Measurements from ENCODE around the gene VSIG8. TPM values are rescaled to one million over a fixed set of nuclear protein-coding genes. Genes with fewer than 3 reads are reported as not detected.

The VSIG8 gene
- total RNA-seq, 1 experiment from 2014 or later: not detected

DNA sequence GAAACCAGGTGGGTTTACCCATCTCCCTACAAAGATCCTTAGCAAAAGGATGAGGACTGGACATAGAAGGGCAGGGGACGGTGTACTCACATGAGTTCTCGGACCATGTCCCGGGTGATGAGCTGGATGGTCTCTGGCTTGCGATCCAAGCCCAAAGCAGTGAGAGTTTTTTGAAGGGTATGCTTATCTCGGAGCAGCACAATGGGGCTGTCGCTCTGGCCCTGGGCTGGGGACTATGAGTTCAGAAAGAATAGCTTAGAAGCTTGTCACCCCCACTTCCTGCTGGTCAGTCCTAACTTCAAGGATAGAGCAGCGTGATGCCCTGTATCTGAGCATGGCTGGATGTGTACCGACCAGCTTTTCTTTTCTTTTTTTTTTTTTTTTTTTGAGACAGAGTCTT is 27.9 kb upstream of the VSIG8 start:
- no peak overlapping the region for H3K27ac ChIP-seq (ENCODE audit: low read length)
- H4K20me1 ChIP-seq (ENCODE audit: insufficient read depth, low read depth, low read length): no peaks in the 10 kb centered on the region
- 0 out of 2 replicates have a peak overlapping the region, but pooled peaks have one; percentile 3 for H3K9ac ChIP-seq (ENCODE audit: low read length)
- H3K4me3 ChIP-seq (ENCODE audit: low read length): peak overlapping the region; percentile 5; the same call in 1 of the 2 replicates
- no peak for DNase-seq
- no peaks in the 10 kb centered on the region for H3K79me2 ChIP-seq (ENCODE audit: low read length)
- peak overlapping the region; percentile 65 for H2AFZ ChIP-seq (ENCODE audit: low read length)
- H3K27me3 ChIP-seq (ENCODE audit: low read length): no peaks in the 10 kb centered on the region
- no peaks in the 10 kb centered on the region for H3K9me3 ChIP-seq (ENCODE audit: low read length)
- peaks cover 24% of the 10 kb centered on the region for H3K4me1 ChIP-seq (ENCODE audit: low read length)
- H3K4me2 ChIP-seq (ENCODE audit: low read depth, low read length, poor library complexity, severe bottlenecking): peak overlapping the region; percentile 30
- H3K36me3 ChIP-seq (ENCODE audit: insufficient read depth, low read length): no peaks in the 10 kb centered on the region
- no peaks in the 10 kb centered on the region for H3K9me2 ChIP-seq (replicated peaks; ENCODE audit: insufficient read depth, low read length)

DNA sequence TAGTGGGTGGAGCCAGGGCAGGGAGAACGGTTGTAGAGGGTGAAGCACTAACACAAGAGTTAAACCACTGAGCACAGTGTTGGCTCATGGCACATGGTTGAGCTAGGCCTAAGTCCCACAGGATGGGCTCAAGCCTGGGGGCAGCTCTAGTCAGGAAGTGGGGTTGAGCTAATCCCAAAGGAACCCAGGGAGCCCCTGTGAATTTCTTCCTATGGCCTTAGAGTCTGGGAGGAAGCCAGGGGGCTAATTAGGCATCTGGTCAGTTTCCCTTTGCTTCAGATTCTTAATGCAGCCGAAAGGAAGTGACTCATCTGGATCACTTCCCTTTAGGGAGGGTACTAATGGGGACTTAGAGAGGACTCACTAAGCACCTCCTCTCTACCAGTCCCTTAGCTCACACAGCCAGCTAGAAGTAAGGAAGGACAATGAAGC is 27.4 kb upstream of the VSIG8 start:
- Histone ChIP-seq H3K4me2 (ENCODE audit: low read depth, low read length, poor library complexity, severe bottlenecking) (peak overlapping the region; percentile 30), H3K9me2 (replicated peaks; ENCODE audit: insufficient read depth, low read length) (no peaks in the 10 kb centered on the region), H3K4me1 (ENCODE audit: low read length) (peaks cover 24% of the 10 kb centered on the region), H4K20me1 (ENCODE audit: insufficient read depth, low read depth, low read length) (no peaks in the 10 kb centered on the region), H3K27ac (ENCODE audit: low read length) (no peak overlapping the region), H3K9ac (ENCODE audit: low read length) (0 out of 2 replicates have a peak overlapping the region, but pooled peaks have one; percentile 3), H3K9me3 (ENCODE audit: low read length) (no peaks in the 10 kb centered on the region), H2AFZ (ENCODE audit: low read length) (peak overlapping the region; percentile 65), H3K4me3 (ENCODE audit: low read length) (peak overlapping the region; percentile 5; the same call in 1 of the 2 replicates), H3K27me3 (ENCODE audit: low read length) (no peaks in the 10 kb centered on the region), H3K36me3 (ENCODE audit: insufficient read depth, low read length) (no peaks in the 10 kb centered on the region), H3K79me2 (ENCODE audit: low read length) (no peaks in the 10 kb centered on the region)
- DNase-seq: peak; percentile 74

DNA sequence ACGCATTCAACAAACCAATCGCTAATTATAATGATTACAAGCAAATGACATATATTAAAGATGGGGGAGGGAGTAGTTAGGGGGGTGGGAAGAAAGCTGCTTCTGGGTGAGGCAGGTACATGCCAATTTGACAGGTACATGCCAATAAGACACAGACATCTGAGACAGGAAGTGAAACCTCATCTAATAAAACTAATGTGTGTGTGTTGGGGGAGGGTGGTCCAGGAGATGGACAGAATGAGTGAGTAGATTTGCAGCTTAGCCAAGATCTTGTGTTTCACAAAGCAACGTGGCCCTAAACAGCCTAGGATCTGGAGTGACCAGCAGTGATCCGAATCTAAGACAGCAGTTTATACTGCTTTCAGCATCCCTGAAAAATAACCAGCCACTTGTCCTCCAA is 26.7 kb upstream of the VSIG8 start:
- Histone ChIP-seq H3K27ac (ENCODE audit: low read length) (no peak overlapping the region), H3K36me3 (ENCODE audit: insufficient read depth, low read length) (no peaks in the 10 kb centered on the region)

DNA sequence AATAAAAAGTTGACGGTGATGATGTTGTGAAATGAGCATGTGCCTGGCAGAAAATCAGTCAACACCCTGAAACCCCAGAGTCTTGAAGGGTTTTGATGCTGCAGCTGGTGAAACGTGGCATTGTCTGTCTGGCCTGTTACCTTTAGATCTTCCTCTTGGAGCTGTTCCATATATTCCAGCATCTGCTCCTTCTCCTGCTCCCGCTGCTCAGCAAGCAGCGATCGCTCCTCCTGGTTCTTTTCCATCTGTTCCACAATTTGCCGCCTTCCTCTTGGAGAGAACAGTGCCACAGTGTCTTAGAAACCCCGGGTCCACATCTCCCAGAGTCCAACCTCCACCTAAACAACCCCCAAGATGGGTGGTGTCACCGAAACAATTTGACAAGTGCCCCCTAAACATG is 21.8 kb upstream of the VSIG8 start:
- Histone ChIP-seq H2AFZ (ENCODE audit: low read length) (no peak overlapping the region), H3K9me3 (ENCODE audit: low read length) (no peaks in the 10 kb centered on the region), H3K36me3 (ENCODE audit: insufficient read depth, low read length) (no peaks in the 10 kb centered on the region), H3K4me2 (ENCODE audit: low read depth, low read length, poor library complexity, severe bottlenecking) (no peak overlapping the region), H3K9me2 (replicated peaks; ENCODE audit: insufficient read depth, low read length) (no peaks in the 10 kb centered on the region), H3K4me3 (ENCODE audit: low read length) (no peak overlapping the region), H3K9ac (ENCODE audit: low read length) (no peak overlapping the region), H3K27me3 (ENCODE audit: low read length) (no peaks in the 10 kb centered on the region), H3K4me1 (ENCODE audit: low read length) (peaks cover 13% of the 10 kb centered on the region), H4K20me1 (ENCODE audit: insufficient read depth, low read depth, low read length) (no peaks in the 10 kb centered on the region), H3K79me2 (ENCODE audit: low read length) (no peaks in the 10 kb centered on the region), H3K27ac (ENCODE audit: low read length) (no peak overlapping the region)
- DNase-seq: no peak

More for the DNA sequence above, 26.7 kb upstream of the VSIG8 start:
- Histone ChIP-seq H3K79me2 (ENCODE audit: low read length) (no peaks in the 10 kb centered on the region), H3K9me3 (ENCODE audit: low read length) (no peaks in the 10 kb centered on the region), H3K4me2 (ENCODE audit: low read depth, low read length, poor library complexity, severe bottlenecking) (peak overlapping the region; percentile 30), H3K4me3 (ENCODE audit: low read length) (no peak overlapping the region), H2AFZ (ENCODE audit: low read length) (peak overlapping the region; percentile 65; the same call in 1 of the 2 replicates), H3K9ac (ENCODE audit: low read length) (0 out of 2 replicates have a peak overlapping the region, but pooled peaks have one; percentile 2), H3K27me3 (ENCODE audit: low read length) (no peaks in the 10 kb centered on the region), H3K4me1 (ENCODE audit: low read length) (peaks cover 24% of the 10 kb centered on the region), H4K20me1 (ENCODE audit: insufficient read depth, low read depth, low read length) (no peaks in the 10 kb centered on the region), H3K9me2 (replicated peaks; ENCODE audit: insufficient read depth, low read length) (no peaks in the 10 kb centered on the region)
- peak; percentile 68 for DNase-seq

DNA sequence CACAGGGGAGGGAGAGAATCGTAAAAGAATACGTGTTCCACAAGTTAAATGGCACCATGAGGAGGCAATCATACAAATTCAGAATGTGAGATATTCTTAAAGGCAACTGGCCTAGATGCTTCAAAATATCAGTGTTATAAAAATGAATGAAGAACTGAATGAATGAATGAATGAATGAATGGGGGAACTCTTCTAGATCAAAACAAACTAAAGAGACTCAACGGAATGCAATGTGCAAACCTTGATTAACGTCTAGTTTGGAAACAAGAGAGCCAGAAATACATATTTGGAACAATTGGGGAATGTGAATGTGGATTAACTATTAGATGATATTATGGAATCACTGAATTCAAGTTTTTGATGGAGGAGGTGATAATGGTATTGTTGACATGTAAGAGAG is 20.7 kb upstream of the VSIG8 start:
- Histone ChIP-seq H2AFZ (ENCODE audit: low read length) (no peak overlapping the region), H3K4me3 (ENCODE audit: low read length) (no peak overlapping the region), H3K4me1 (ENCODE audit: low read length) (peaks cover 7% of the 10 kb centered on the region), H3K9me3 (ENCODE audit: low read length) (no peaks in the 10 kb centered on the region), H4K20me1 (ENCODE audit: insufficient read depth, low read depth, low read length) (no peaks in the 10 kb centered on the region), H3K4me2 (ENCODE audit: low read depth, low read length, poor library complexity, severe bottlenecking) (no peak overlapping the region), H3K36me3 (ENCODE audit: insufficient read depth, low read length) (no peaks in the 10 kb centered on the region), H3K79me2 (ENCODE audit: low read length) (no peaks in the 10 kb centered on the region), H3K9ac (ENCODE audit: low read length) (no peak overlapping the region), H3K27me3 (ENCODE audit: low read length) (no peaks in the 10 kb centered on the region), H3K27ac (ENCODE audit: low read length) (no peak overlapping the region), H3K9me2 (replicated peaks; ENCODE audit: insufficient read depth, low read length) (no peaks in the 10 kb centered on the region)
- DNase-seq: no peak

DNA sequence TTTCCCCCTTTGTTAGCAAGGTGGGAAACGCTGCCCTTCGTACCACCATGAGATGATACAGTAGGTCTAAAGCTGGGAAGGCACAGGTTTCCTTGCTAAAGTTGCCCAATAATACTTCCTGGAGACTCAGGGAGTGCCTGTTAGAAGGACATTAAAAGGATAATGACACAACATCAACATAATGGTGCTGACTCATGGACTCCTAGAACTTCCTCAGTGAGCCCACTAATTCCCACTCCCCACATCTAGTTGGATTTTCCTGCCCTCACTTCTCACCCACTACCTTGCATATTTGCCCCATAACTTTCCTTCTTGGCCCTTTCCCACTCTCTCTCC is 20.0 kb upstream of the VSIG8 start:
- H4K20me1 ChIP-seq (ENCODE audit: insufficient read depth, low read depth, low read length): no peaks in the 10 kb centered on the region
- H3K27ac ChIP-seq (ENCODE audit: low read length): no peak overlapping the region
- H3K9ac ChIP-seq (ENCODE audit: low read length): no peak overlapping the region
- no peaks in the 10 kb centered on the region for H3K79me2 ChIP-seq (ENCODE audit: low read length)
- no peaks in the 10 kb centered on the region for H3K27me3 ChIP-seq (ENCODE audit: low read length)
- no peak overlapping the region for H3K4me2 ChIP-seq (ENCODE audit: low read depth, low read length, poor library complexity, severe bottlenecking)
- H3K4me3 ChIP-seq (ENCODE audit: low read length): no peak overlapping the region
- H3K36me3 ChIP-seq (ENCODE audit: insufficient read depth, low read length): no peaks in the 10 kb centered on the region
- H3K4me1 ChIP-seq (ENCODE audit: low read length): peaks cover 7% of the 10 kb centered on the region
- DNase-seq: no peak
- H3K9me2 ChIP-seq (replicated peaks; ENCODE audit: insufficient read depth, low read length): no peaks in the 10 kb centered on the region
- no peaks in the 10 kb centered on the region for H3K9me3 ChIP-seq (ENCODE audit: low read length)
- no peak overlapping the region for H2AFZ ChIP-seq (ENCODE audit: low read length)

DNA sequence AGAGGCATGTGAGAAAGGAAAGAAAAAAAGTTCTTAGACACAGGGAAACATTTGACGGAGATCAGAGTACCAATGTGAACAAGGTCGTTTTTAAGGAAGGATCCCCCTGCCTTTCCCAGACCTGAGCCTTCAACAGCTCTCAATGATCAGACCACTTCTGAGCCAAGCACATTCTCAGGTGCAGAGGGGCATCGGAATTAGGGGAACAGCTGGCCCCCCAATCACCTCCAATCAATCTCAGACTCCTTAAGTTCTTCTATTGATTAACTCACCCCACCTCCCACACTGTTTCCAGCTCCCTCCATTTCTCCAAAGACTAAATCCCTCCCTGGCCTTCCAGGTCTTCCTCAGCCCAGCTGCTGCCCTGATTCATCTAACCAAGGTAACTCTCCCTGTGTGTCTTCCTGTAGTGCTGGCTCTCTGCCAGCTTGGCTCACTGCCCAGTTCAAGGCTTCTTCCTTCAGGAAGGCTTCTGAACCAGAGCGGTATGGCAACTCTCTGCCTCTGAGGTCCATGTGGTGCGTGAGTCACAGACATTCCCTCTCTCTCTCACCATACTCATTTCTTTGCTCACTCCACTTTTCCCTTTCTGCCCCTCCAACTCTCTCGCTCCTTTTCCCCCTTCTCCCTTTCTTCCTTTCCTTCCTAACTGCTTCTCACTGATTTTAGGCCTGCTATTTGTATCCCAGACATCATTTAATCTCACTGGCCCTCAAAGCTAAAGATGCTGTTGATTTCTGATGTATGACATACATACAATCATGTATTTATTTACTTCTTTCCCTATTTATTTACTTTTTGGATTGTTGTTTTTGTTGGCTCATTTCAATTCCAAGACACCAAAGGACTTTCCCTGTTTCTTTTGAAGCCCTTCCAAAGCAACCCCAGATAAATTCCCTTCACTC is 19.4 kb upstream of the VSIG8 start:
- Histone ChIP-seq H3K27ac (ENCODE audit: low read length) (no peak overlapping the region), H3K36me3 (ENCODE audit: insufficient read depth, low read length) (no peaks in the 10 kb centered on the region), H3K79me2 (ENCODE audit: low read length) (no peaks in the 10 kb centered on the region), H3K4me3 (ENCODE audit: low read length) (no peak overlapping the region), H2AFZ (ENCODE audit: low read length) (no peak overlapping the region), H4K20me1 (ENCODE audit: insufficient read depth, low read depth, low read length) (no peaks in the 10 kb centered on the region), H3K27me3 (ENCODE audit: low read length) (no peaks in the 10 kb centered on the region), H3K4me2 (ENCODE audit: low read depth, low read length, poor library complexity, severe bottlenecking) (no peak overlapping the region), H3K9me3 (ENCODE audit: low read length) (no peaks in the 10 kb centered on the region), H3K9ac (ENCODE audit: low read length) (no peak overlapping the region), H3K9me2 (replicated peaks; ENCODE audit: insufficient read depth, low read length) (no peaks in the 10 kb centered on the region), H3K4me1 (ENCODE audit: low read length) (peaks cover under 1% of the 10 kb centered on the region; the same call in 1 of the 2 replicates)
- DNase-seq: no peak

DNA sequence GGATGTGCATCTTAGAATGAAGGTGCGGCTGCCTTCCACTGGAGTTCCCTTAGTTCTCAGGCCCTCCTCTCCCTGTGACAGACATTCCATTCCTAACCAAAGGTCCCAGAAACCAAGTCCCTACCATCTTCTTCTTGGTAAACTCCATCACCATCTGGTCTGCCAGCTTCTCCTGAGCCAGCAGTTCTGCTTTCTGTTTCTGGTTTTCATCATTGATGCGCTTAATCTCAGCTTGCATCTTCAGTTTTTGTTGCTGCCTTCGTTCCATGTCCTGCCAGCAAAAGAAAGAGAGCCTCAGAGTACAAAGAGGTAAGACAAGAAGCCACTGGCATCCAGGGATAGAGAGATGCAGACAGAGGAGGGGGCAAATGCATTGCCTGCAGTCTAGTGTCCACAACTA is 18.0 kb upstream of the VSIG8 start:
- Histone ChIP-seq H3K4me2 (ENCODE audit: low read depth, low read length, poor library complexity, severe bottlenecking) (no peak overlapping the region), H3K9me2 (replicated peaks; ENCODE audit: insufficient read depth, low read length) (no peaks in the 10 kb centered on the region), H3K27ac (ENCODE audit: low read length) (no peak overlapping the region), H3K79me2 (ENCODE audit: low read length) (no peaks in the 10 kb centered on the region), H2AFZ (ENCODE audit: low read length) (no peak overlapping the region), H3K9ac (ENCODE audit: low read length) (no peak overlapping the region), H3K9me3 (ENCODE audit: low read length) (no peaks in the 10 kb centered on the region), H3K4me3 (ENCODE audit: low read length) (no peak overlapping the region), H4K20me1 (ENCODE audit: insufficient read depth, low read depth, low read length) (no peaks in the 10 kb centered on the region), H3K36me3 (ENCODE audit: insufficient read depth, low read length) (no peaks in the 10 kb centered on the region), H3K27me3 (ENCODE audit: low read length) (no peaks in the 10 kb centered on the region), H3K4me1 (ENCODE audit: low read length) (no peaks in the 10 kb centered on the region)
- DNase-seq: no peak
